H1 (cell line): Measurements from ENCODE around the gene C17orf113. TPM values are rescaled to one million over a fixed set of nuclear protein-coding genes. Genes with fewer than 3 reads are reported as not detected.

Experiments
- CTCF ChIA-PET: fragments of 300-600 bp; sonication (Branson Sonifier 250); formaldehyde crosslinking; loops from one replicate; lab custom pipeline; 2021; ENCODE audit not compliant: partially characterized antibody; lab: Charles Lee
- POLR2A ChIA-PET: fragments of 300-600 bp; sonication (Branson Sonifier 250); formaldehyde crosslinking; loops from one replicate; lab custom pipeline; 2021; ENCODE audit warnings: inconsistent platforms; ENCODE audit not compliant: partially characterized antibody; lab: Charles Lee
- DNase-seq, 2 experiments: peaks; one replicate each; pipeline versions ENCODE4 v3.0.0 to v3.0.0-alpha.2; 2010 to 2022; ENCODE audit warnings: low spot score in 2 of 2, low read depth in 1 of 2, mixed read lengths in 1 of 2
- FAIRE-seq: peaks from 2 replicates; lab custom pipeline; 2011; peaks lifted over from hg19 to GRCh38; lab: Jason Lieb, UNC
- H2AFZ ChIP-seq: 2 replicates; pipeline ENCODE4 v1.8.1; 2012; ENCODE audit warnings: low read length, inconsistent platforms
- H2AK5ac ChIP-seq: 2 replicates; pipeline ENCODE4 v1.6.1; 2013; ENCODE audit warnings: low read depth, low read length
- H2BK120ac ChIP-seq: replicated peaks from 2 replicates; pipeline ENCODE3; 2013; ENCODE audit warnings: low read depth, low read length, inconsistent platforms
- H2BK12ac ChIP-seq: 2 replicates; pipeline ENCODE4 v1.6.1; 2013; ENCODE audit warnings: low read depth, low read length
- H2BK15ac ChIP-seq: 2 replicates; pipeline ENCODE4 v1.6.1; 2013; ENCODE audit warnings: low read length
- H2BK20ac ChIP-seq: 2 replicates; pipeline ENCODE4 v1.6.1; 2013; ENCODE audit warnings: low read length
- H2BK5ac ChIP-seq: 2 replicates; pipeline ENCODE4 v1.6.1; 2013; ENCODE audit warnings: low read depth, low read length
- H3K14ac ChIP-seq: 2 replicates; pipeline ENCODE4 v1.6.1; 2013; ENCODE audit warnings: inconsistent platforms; ENCODE audit not compliant: insufficient read length
- H3K18ac ChIP-seq: 2 replicates; pipeline ENCODE4 v1.6.1; 2013; ENCODE audit warnings: low read length; ENCODE audit errors: extremely low read depth
- H3K23ac ChIP-seq: 2 replicates; pipeline ENCODE4 v1.6.1; 2013; ENCODE audit warnings: inconsistent platforms; ENCODE audit not compliant: insufficient read length
- H3K23me2 ChIP-seq: 2 replicates; pipeline ENCODE4 v1.6.1; 2013; ENCODE audit warnings: low read depth, low read length
- H3K27ac ChIP-seq: 2 replicates; pipeline ENCODE4 v1.6.1; 2011; ENCODE audit warnings: low read depth, low read length, inconsistent platforms
- H3K27me3 ChIP-seq, 4 experiments: replicated peaks in 1 of 4; 1 replicate in 1 of 4; 2 replicates in 3 of 4; pipeline versions ENCODE4 v1.6.1 to v1.8.1; 2011 to 2013; ENCODE audit warnings: low read length in 3 of 4, mild to moderate bottlenecking in 3 of 4, inconsistent platforms in 2 of 4, mixed read lengths in 2 of 4, moderate library complexity in 1 of 4; ENCODE audit not compliant: control insufficient read depth in 3 of 4, insufficient read depth in 3 of 4; ENCODE audit errors: extremely low read depth in 1 of 4
- H3K36me3 ChIP-seq, 4 experiments: 2 replicates each; pipeline versions ENCODE4 v1.6.1 to v1.8.1; 2011 to 2013; ENCODE audit warnings: mild to moderate bottlenecking in 4 of 4, low read length in 3 of 4, moderate library complexity in 2 of 4, control low read depth in 1 of 4, inconsistent platforms in 1 of 4; ENCODE audit not compliant: insufficient read depth in 4 of 4, control insufficient read depth in 2 of 4
- H3K4ac ChIP-seq: replicated peaks from 2 replicates; pipeline ENCODE3; 2013; ENCODE audit warnings: low read length, low read depth, mixed read lengths, inconsistent platforms; ENCODE audit not compliant: insufficient read length
- H3K4me1 ChIP-seq, 4 experiments: replicated peaks in 1 of 4; 1 replicate in 1 of 4; 2 replicates in 3 of 4; pipeline versions ENCODE4 v1.6.1 to v1.8.1; 2011 to 2013; ENCODE audit warnings: low read length in 3 of 4, inconsistent platforms in 2 of 4, mixed read lengths in 1 of 4; ENCODE audit not compliant: insufficient read depth in 4 of 4, control insufficient read depth in 3 of 4
- H3K4me2 ChIP-seq, 2 experiments: 2 replicates each; pipeline versions ENCODE4 v1.6.1 to v1.8.1; 2011 to 2013; ENCODE audit warnings: low read depth in 2 of 2, low read length in 2 of 2, control low read depth in 1 of 2, inconsistent platforms in 1 of 2, mild to moderate bottlenecking in 1 of 2; ENCODE audit not compliant: insufficient read depth in 1 of 2
- H3K4me3 ChIP-seq, 4 experiments: fragments of 200-600, 300-600 bp in 1 of 4; sonication (generic), shearing (Covaris generic), sonication (Bioruptor Twin) in 1 of 4; 2 replicates each; pipeline versions ENCODE4 v1.5.1 to v1.8.1; 2011 to 2016; ENCODE audit warnings: low read length in 4 of 4, low read depth in 3 of 4, control low read depth in 2 of 4, inconsistent platforms in 2 of 4, mild to moderate bottlenecking in 2 of 4, mixed read lengths in 1 of 4, moderate library complexity in 1 of 4; ENCODE audit not compliant: insufficient read depth in 2 of 4; ENCODE audit errors: extremely low read depth in 1 of 4
- H3K56ac ChIP-seq: replicated peaks from 2 replicates; pipeline ENCODE3; 2013; ENCODE audit warnings: low read depth, mild to moderate bottlenecking, mixed read lengths, low read length, inconsistent platforms; ENCODE audit not compliant: insufficient read length
- H3K79me1 ChIP-seq: 2 replicates; pipeline ENCODE4 v1.6.1; 2013; ENCODE audit warnings: low read depth, low read length, control low read depth
- H3K79me2 ChIP-seq, 2 experiments: 2 replicates each; pipeline versions ENCODE4 v1.6.1 to v1.8.1; 2012 to 2013; ENCODE audit warnings: low read length in 2 of 2, mild to moderate bottlenecking in 2 of 2, inconsistent platforms in 1 of 2; ENCODE audit not compliant: insufficient read depth in 2 of 2, control insufficient read depth in 1 of 2
- H3K9ac ChIP-seq, 4 experiments: replicated peaks in 1 of 4; 1 replicate in 1 of 4; 2 replicates in 3 of 4; pipeline versions ENCODE4 v1.6.1 to v1.8.1; 2011 to 2013; ENCODE audit warnings: low read depth in 3 of 4, low read length in 3 of 4, control low read depth in 2 of 4, mild to moderate bottlenecking in 2 of 4, moderate library complexity in 2 of 4, inconsistent platforms in 1 of 4; ENCODE audit errors: extremely low read depth in 1 of 4
- H3K9me3 ChIP-seq, 2 experiments: 2 replicates each; pipeline versions ENCODE4 v1.6.1 to v1.8.1; 2012 to 2013; ENCODE audit warnings: mild to moderate bottlenecking in 2 of 2, moderate library complexity in 2 of 2, control low read depth in 1 of 2, inconsistent platforms in 1 of 2, low read depth in 1 of 2, low read length in 1 of 2, mixed read lengths in 1 of 2; ENCODE audit not compliant: insufficient read depth in 2 of 2
- H4K20me1 ChIP-seq, 2 experiments: replicated peaks in 1 of 2; 2 replicates each; pipeline versions ENCODE3 to v1.8.1; 2011 to 2013; ENCODE audit warnings: inconsistent platforms in 2 of 2, low read length in 2 of 2, mild to moderate bottlenecking in 1 of 2; ENCODE audit not compliant: insufficient read depth in 2 of 2, control insufficient read depth in 1 of 2
- H4K5ac ChIP-seq: 2 replicates; pipeline ENCODE4 v1.6.1; 2013; ENCODE audit warnings: low read length, low read depth, mixed read lengths, inconsistent platforms; ENCODE audit not compliant: insufficient read length
- H4K8ac ChIP-seq: 2 replicates; pipeline ENCODE4 v1.8.0; 2013; ENCODE audit warnings: mild to moderate bottlenecking, moderate library complexity, low read length, inconsistent platforms; ENCODE audit not compliant: insufficient read depth; ENCODE audit errors: extremely low read depth
- H4K91ac ChIP-seq: replicated peaks from 2 replicates; pipeline ENCODE3; 2013; ENCODE audit warnings: low read length, mixed read lengths, inconsistent platforms; ENCODE audit not compliant: insufficient read length
- CBX8 ChIP-seq: fragments of 300-800, 300-1000 bp; sonication (generic); IDR thresholded peaks from 2 replicates; pipeline ENCODE4 v1.7.1; 2016; ENCODE audit warnings: low read depth, low read length, borderline replicate concordance
- WGBS, 2 experiments: shearing (Covaris generic) in 1 of 2; methylation state at CpG; one replicate each; pipeline versions ENCODE4 v1.1.6 to v1.1.7; 2013 to 2015; ENCODE audit warnings: low lambda C conversion rate in 2 of 2, mixed read lengths in 2 of 2, inconsistent platforms in 1 of 2, low coverage in 1 of 2, missing lambda C conversion rate in 1 of 2; ENCODE audit not compliant: insufficient replicate concordance in 2 of 2, insufficient coverage in 1 of 2, insufficient read length in 1 of 2; ENCODE audit errors: extremely low coverage in 1 of 2, missing lambda C conversion rate in 1 of 2; 5-methylcytosine and 5-hydroxymethylcytosine counted together
- polyA plus RNA-seq, 7 experiments: library from polyadenylated mRNA; depleted of rRNA in 3 of 7; stranded (reverse) in 5 of 7; unstranded in 2 of 7; fragments of >200 nt in 5 of 7; fragments of 200-250 nt in 2 of 7; gene quantifications; 1 replicate in 5 of 7; 2 replicates in 1 of 7; 4 replicates in 1 of 7; pipeline versions ENCODE4 v1.2.1 to v1.2.3, GENCODE V29; 2011 to 2013; ENCODE audit warnings: missing spikeins in 2 of 7, mixed read lengths in 2 of 7
- total RNA-seq: library from RNA; stranded (reverse); fragmentation: NEBNext Ultra II Directional; extraction: Animal tissue kit (Norgen Biotek cat#: 25700); gene quantifications from 2 replicates; pipeline ENCODE4 v1.2.1, GENCODE V29; 2021

Gene C17orf113
- total and polyA plus RNA-seq, 2 of the 8 experiments (the other 6 are each of a cell fraction or from before 2014, with no cell fraction given): 1.0 to 1.4 TPM

DNA sequence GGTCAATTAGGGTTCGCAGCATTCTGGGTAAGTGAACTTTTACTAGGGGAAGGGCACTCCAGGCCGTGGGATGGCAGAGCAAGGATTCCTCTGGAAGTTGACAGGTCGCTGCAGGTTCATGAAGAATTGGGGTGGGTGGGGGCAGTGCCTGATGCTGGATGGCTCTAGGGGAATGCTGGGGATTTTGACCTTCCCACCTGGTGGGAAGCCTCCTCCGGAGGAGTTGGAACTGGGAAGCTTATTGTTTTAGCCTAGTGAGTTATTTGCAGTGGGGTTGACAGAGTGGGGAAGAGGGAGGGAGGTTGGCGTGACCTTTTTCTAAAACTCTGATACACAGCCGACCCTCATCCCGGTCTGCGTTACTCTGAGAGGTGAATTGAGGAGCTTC lies 606 bp upstream of the C17orf113 start:
- peak overlapping the region; percentile 86 for H4K91ac ChIP-seq
- H4K20me1 ChIP-seq: no peaks in the 10 kb centered on the region
- H3K36me3 ChIP-seq: no peaks in the 10 kb centered on the region
- H2AK5ac ChIP-seq: no peak overlapping the region
- H2BK12ac ChIP-seq: 0 out of 2 replicates have a peak overlapping the region, but pooled peaks have one; percentile 11
- peaks cover 0 to 28% (median 14%) of the 10 kb centered on the region in 4 experiments; a peak in 6 of 7 replicates for H3K4me1 ChIP-seq
- no peaks in the 10 kb centered on the region for H3K79me1 ChIP-seq
- peaks cover 0 to 4% (median 1%) of the 10 kb centered on the region in 4 experiments; a peak in 3 of 7 replicates for H3K27me3 ChIP-seq
- no peak overlapping the region for H2BK120ac ChIP-seq
- H3K27ac ChIP-seq: no peak overlapping the region
- H3K4ac ChIP-seq: peak overlapping the region; percentile 29
- H2BK5ac ChIP-seq: peak overlapping the region; percentile 83; the same call in 1 of the 2 replicates
- H3K23me2 ChIP-seq: peaks cover 8% of the 10 kb centered on the region; the same call in 1 of the 2 replicates
- H3K9ac ChIP-seq: no peak overlapping the region; a peak in 1 of 7 replicates
- ChIA-PET CTCF (interaction anchor here (0.9 to 1.6 kb wide), 17 partner anchors 9 to 70 kb away, joined by 3 to 10 read pairs (median 5); partner anchors contain the start of genes KAT2A and NKIRAS2), POLR2A (interaction anchor here (1.1 to 1.8 kb wide), 4 partner anchors 10 to 48 kb away, joined by 4 to 5 read pairs (median 4); partner anchors contain the start of genes DNAJC7 and ZNF385C)
- H3K56ac ChIP-seq: peak overlapping the region; percentile 11
- DNase-seq (no peak), FAIRE-seq (no peak)
- H3K23ac ChIP-seq: no peak overlapping the region
- H2BK15ac ChIP-seq: 0 out of 2 replicates have a peak overlapping the region, but pooled peaks have one; percentile 21
- H3K79me2 ChIP-seq: no peaks in the 10 kb centered on the region
- H3K4me2 ChIP-seq: peak overlapping the region; percentile 65 to 96
- peak overlapping the region; percentile 51; the same call in 1 of the 2 replicates for H3K18ac ChIP-seq
- 0 out of 2 replicates have a peak overlapping the region, but pooled peaks have one; percentile 73 for H2BK20ac ChIP-seq
- 52% methylated on average over 8 of the region's 8 CpGs; no CpG with 5 or more reads in 1 of the 2 experiments for WGBS, 2 experiments
- H3K14ac ChIP-seq: no peak overlapping the region
- no peak overlapping the region for H4K8ac ChIP-seq
- no peaks in the 10 kb centered on the region for H3K9me3 ChIP-seq
- H2AFZ ChIP-seq: peak overlapping the region; percentile 81; the same call in 1 of the 2 replicates
- H4K5ac ChIP-seq: peak overlapping the region; percentile 21
- H3K4me3 ChIP-seq: peak overlapping the region; percentile 35 to 73 (median 38)
- TF ChIP-seq CBX8: no peak
